Type B pancreatic cell (in vitro differentiated cells): Measurements from ENCODE around the gene YJEFN3. TPM values are rescaled to one million over a fixed set of nuclear protein-coding genes. Genes with fewer than 3 reads are reported as not detected.

Experiments used
- DNase-seq: peaks from one replicate; pipeline ENCODE4 v3.0.0; 2021; ENCODE audit warnings: mixed read lengths; ENCODE audit not compliant: unreplicated experiment; ENCODE audit errors: extremely low spot score
- H3K27ac Mint-ChIP-seq: 2 replicates; pipeline ENCODE4 v1.8.0; 2021; ENCODE audit warnings: mild to moderate bottlenecking, mixed read lengths
- H3K27me3 Mint-ChIP-seq: 2 replicates; pipeline ENCODE4 v1.8.0; 2021; ENCODE audit warnings: mixed read lengths
- H3K36me3 Mint-ChIP-seq: 2 replicates; pipeline ENCODE4 v1.8.0; 2021; ENCODE audit warnings: mixed read lengths
- H3K4me1 Mint-ChIP-seq: one replicate; pipeline ENCODE4 v1.8.0; 2021; ENCODE audit warnings: mixed read lengths; ENCODE audit not compliant: unreplicated experiment
- H3K4me3 Mint-ChIP-seq: 2 replicates; pipeline ENCODE4 v1.8.0; 2021; ENCODE audit warnings: mild to moderate bottlenecking, mixed read lengths
- H3K9me3 Mint-ChIP-seq: 2 replicates; pipeline ENCODE4 v1.8.0; 2021; ENCODE audit warnings: mixed read lengths
- CTCF ChIP-seq: fragments of 200-600 bp; sonication (generic); conservative IDR thresholded peaks from 2 replicates; pipeline ENCODE4 v1.5.0; 2021; ENCODE audit warnings: antibody characterized with exemption, mild to moderate bottlenecking
- total RNA-seq: library from RNA; stranded (reverse); gene quantifications from 2 replicates; pipeline ENCODE4 v1.2.1, GENCODE V29; 2021; ENCODE audit warnings: low replicate concordance

The YJEFN3 gene
- total RNA-seq, 1 donor from 2014 or later = 23.2 TPM

- Mint-ChIP-seq H3K4me3 (no peak overlapping the region), H3K4me1 (peaks cover 17% of the 10 kb centered on the region), H3K36me3 (no peaks in the 10 kb centered on the region), H3K27me3 (no peaks in the 10 kb centered on the region), H3K9me3 (no peaks in the 10 kb centered on the region), H3K27ac (no peak overlapping the region)
- DNase-seq = no peak
- no peak for TF ChIP-seq CTCF
These were observed 1.2 kb downstream of the YJEFN3 start for GRCh38 chr19:19529783-19530422.

GRCh38 chr19:19530423-19530804, 1.7 kb downstream of the YJEFN3 start:
- Mint-ChIP-seq H3K9me3 (no peaks in the 10 kb centered on the region), H3K4me1 (peaks cover 17% of the 10 kb centered on the region), H3K27me3 (no peaks in the 10 kb centered on the region), H3K4me3 (no peak overlapping the region), H3K27ac (no peak overlapping the region), H3K36me3 (no peaks in the 10 kb centered on the region)
- DNase-seq = no peak
- TF ChIP-seq CTCF = no peak

GRCh38 chr19:19530889-19531288, 2.2 kb downstream of the YJEFN3 start:
- no peak for DNase-seq
- Mint-ChIP-seq H3K9me3 (no peaks in the 10 kb centered on the region), H3K27ac (no peak overlapping the region), H3K4me1 (peaks cover 17% of the 10 kb centered on the region), H3K4me3 (no peak overlapping the region), H3K36me3 (no peaks in the 10 kb centered on the region), H3K27me3 (no peaks in the 10 kb centered on the region)
- TF ChIP-seq CTCF = no peak

- H3K27me3 Mint-ChIP-seq = peaks cover 5% of the 10 kb centered on the region
- H3K27ac Mint-ChIP-seq = peak overlapping the region; percentile 13
- H3K4me3 Mint-ChIP-seq = no peak overlapping the region
- no peaks in the 10 kb centered on the region for H3K9me3 Mint-ChIP-seq
- H3K36me3 Mint-ChIP-seq = no peaks in the 10 kb centered on the region
- DNase-seq = peak; percentile 90
- peaks cover 17% of the 10 kb centered on the region for H3K4me1 Mint-ChIP-seq
- peak; percentile 99 for TF ChIP-seq CTCF
These were observed 3.5 kb downstream of the YJEFN3 start for GRCh38 chr19:19531951-19532805.

- no peak for TF ChIP-seq CTCF
- Mint-ChIP-seq H3K4me1 (peaks cover 17% of the 10 kb centered on the region), H3K4me3 (no peak overlapping the region), H3K27ac (no peak overlapping the region), H3K9me3 (no peaks in the 10 kb centered on the region), H3K27me3 (peaks cover 8% of the 10 kb centered on the region), H3K36me3 (no peaks in the 10 kb centered on the region)
- no peak for DNase-seq
These were observed 4.3 kb downstream of the YJEFN3 start for GRCh38 chr19:19532806-19533701.
